IMR-90 (cell line): ENCODE measurements around the gene C2orf68.

Source experiments
- BHLHE40 ChIP-seq: fragments of 150-350 bp; IDR thresholded peaks from 2 replicates; pipeline ENCODE4 v1.6.1; 2016; ENCODE audit warnings: mild to moderate bottlenecking, low read depth, low read length
- CEBPB ChIP-seq: IDR thresholded peaks from 2 replicates; pipeline ENCODE4 v1.6.1; 2012; ENCODE audit warnings: low read depth, low read length, improper control_type of control experiment
- CTCF ChIP-seq: conservative IDR thresholded peaks from 2 replicates; pipeline ENCODE4 v1.5.1; 2012; ENCODE audit warnings: mild to moderate bottlenecking, low read depth, low read length, improper control_type of control experiment
- ELK1 ChIP-seq: fragments of 150-350 bp; IDR thresholded peaks from 2 replicates; pipeline ENCODE4 v1.6.1; 2016; ENCODE audit warnings: low read depth, mild to moderate bottlenecking, low read length, moderate library complexity, borderline replicate concordance
- FOS ChIP-seq: fragments of 150-350 bp; IDR thresholded peaks from 2 replicates; pipeline ENCODE4 v1.6.1; 2016; ENCODE audit warnings: low read depth, low read length
- MAFK ChIP-seq: IDR thresholded peaks from 2 replicates; pipeline ENCODE4 v1.6.1; 2012; ENCODE audit warnings: low read depth, low read length, improper control_type of control experiment
- MXI1 ChIP-seq: IDR thresholded peaks from 2 replicates; pipeline ENCODE4 v1.6.1; 2012; ENCODE audit warnings: low read depth, mild to moderate bottlenecking, low read length, moderate library complexity, borderline replicate concordance
- NFE2L2 ChIP-seq: fragments of 150-350 bp; IDR thresholded peaks from 2 replicates; pipeline ENCODE4 v1.6.1; 2016; ENCODE audit warnings: low read depth, mild to moderate bottlenecking, low read length
- POLR2A ChIP-seq: IDR thresholded peaks from 2 replicates; pipeline ENCODE4 v1.6.1; 2012; ENCODE audit warnings: mild to moderate bottlenecking, low read depth, low read length
- RAD21 ChIP-seq: IDR thresholded peaks from 2 replicates; pipeline ENCODE4 v1.6.1; 2012; ENCODE audit warnings: low read length, improper control_type of control experiment
- RCOR1 ChIP-seq: IDR thresholded peaks from 2 replicates; pipeline ENCODE4 v1.6.1; 2012; ENCODE audit warnings: mild to moderate bottlenecking, low read length, improper control_type of control experiment; ENCODE audit not compliant: insufficient replicate concordance
- RFX5 ChIP-seq: IDR thresholded peaks from 2 replicates; pipeline ENCODE4 v1.8.0; 2012; ENCODE audit warnings: low read depth, mild to moderate bottlenecking, low read length, moderate library complexity
- SMC3 ChIP-seq: fragments of 150-350 bp; IDR thresholded peaks from 2 replicates; pipeline ENCODE4 v1.6.1; 2016; ENCODE audit warnings: low read depth, mild to moderate bottlenecking, antibody characterized with exemption, low read length, moderate library complexity
- USF2 ChIP-seq: fragments of 150-350 bp; IDR thresholded peaks from 2 replicates; pipeline ENCODE4 v1.6.1; 2017; ENCODE audit warnings: mild to moderate bottlenecking, antibody characterized with exemption, low read length, low read depth

- TF ChIP-seq POLR2A (no peak), CTCF (no peak), RAD21 (no peak), USF2 (no peak), FOS (no peak), RFX5 (no peak), SMC3 (no peak), RCOR1 (no peak), ELK1 (no peak), NFE2L2 (no peak), MXI1 (no peak), CEBPB (no peak), BHLHE40 (no peak), MAFK (no peak)
These were observed 27.5 kb downstream of the C2orf68 start, which contains the start of gene VAMP5 for GRCh38 chr2:85584354-85584856.
